GM18511 (cell line): ENCODE data around the gene TTC24.
"Not testable (repeated sequence)": the region's sequence is repeated elsewhere in the genome, so short reads cannot be mapped to it uniquely, and the experiment has no call there.

Source experiments
- ATAC-seq: cut with Tn5 transposase; IDR thresholded peaks from one replicate; pipeline ENCODE4 v1.9.1; 2021; ENCODE audit warnings: mild to moderate bottlenecking, moderate library complexity; ENCODE audit not compliant: unreplicated experiment

The TTC24 gene

DNA sequence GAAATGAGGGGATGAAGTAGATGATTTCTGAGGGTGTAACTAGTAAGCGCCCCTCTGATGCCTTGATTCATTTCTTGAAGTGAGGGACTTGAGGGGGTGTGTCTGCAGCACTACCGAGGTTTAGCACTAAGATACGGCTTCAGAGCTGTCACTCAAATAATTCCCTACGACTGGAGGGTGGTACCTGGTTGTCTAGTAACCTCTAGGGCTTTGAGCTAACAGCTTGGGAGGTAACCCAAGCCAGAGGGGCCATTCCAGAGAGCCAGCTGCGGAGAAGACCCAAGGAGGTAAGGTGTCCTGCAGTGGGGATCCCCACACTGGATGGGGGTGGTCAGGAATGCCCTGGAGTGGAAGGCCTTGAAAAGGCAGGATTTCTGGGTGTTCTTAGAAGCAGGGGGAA is at the start of gene TTC24:
Gene TTC24, plus strand, starts transcription at position 252 of the 400 bp plus-strand sequence. CDS start 1,642 bp downstream, outside the sequence.
- ATAC-seq, result no peak

DNA sequence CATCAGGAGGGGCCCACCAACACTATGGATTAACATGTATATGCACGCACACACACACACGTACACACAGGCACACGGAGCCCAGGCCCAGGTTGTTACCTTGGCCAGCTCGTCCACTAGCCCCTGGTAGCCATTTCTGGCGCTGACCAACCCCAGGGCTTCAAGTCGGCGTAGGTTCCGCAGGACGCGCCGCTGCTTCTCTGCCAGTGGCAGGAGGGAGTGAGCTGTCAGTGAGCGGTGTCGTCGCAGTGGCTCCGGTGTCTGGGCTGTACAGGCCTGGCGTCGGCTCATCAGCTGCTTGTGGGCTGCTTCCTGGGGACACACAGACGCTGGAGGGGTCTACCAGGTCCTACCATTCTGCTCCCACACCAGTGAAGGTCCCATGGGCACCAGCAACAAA is 49.5 kb upstream of the TTC24 start:
- no peak for ATAC-seq

DNA sequence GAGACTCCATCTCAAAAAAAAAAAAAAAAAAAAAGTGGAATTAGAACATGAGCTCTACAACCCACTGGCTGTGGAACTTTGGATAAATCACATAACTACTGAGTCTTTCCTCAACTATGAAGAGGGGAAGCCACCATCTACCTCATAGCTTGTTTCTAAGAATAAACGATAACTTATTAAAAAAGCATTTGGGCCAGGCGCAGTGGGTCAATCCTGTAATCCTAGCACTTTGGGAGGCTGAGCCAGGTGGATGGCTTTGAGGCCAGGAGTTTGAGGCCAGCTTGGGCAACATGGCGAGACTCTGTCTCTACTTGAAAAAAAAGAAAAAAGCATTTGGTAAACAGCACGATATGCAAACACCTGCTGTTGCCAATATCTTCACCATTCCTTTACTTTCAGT is 47.1 kb upstream of the TTC24 start:
- no peak for ATAC-seq

DNA sequence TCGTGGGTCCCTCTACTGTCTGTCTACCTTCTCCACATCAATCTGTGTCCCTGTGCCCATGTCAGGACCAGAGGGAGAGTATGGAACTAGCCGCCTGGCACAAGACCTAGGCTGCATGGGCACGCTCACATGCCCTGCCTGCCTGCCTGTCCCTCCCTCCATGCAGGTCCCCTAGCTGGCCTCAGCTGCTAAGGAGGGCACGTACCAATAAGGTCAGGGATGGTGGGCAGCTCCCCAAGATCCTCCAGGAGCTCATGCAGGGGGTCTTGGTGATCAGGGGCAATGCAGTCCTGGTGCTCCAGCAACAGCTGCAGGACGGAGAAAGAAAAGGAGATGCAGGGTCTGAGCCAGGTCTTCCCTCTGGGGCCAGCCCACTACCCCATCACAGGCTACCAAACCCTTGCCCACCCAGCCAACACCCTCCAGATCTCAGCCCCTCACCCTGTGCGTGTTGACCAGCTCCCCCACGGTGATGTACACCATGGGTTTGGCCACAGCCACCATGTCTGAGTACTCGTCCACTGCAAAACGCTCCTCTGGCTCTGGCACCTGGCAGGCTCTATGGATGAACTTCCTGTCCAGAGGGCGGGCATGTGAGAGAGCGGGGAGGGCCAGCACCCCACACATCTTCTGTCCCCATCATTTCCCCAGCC is 45.8 kb upstream of the TTC24 start:
- no peak for ATAC-seq

DNA sequence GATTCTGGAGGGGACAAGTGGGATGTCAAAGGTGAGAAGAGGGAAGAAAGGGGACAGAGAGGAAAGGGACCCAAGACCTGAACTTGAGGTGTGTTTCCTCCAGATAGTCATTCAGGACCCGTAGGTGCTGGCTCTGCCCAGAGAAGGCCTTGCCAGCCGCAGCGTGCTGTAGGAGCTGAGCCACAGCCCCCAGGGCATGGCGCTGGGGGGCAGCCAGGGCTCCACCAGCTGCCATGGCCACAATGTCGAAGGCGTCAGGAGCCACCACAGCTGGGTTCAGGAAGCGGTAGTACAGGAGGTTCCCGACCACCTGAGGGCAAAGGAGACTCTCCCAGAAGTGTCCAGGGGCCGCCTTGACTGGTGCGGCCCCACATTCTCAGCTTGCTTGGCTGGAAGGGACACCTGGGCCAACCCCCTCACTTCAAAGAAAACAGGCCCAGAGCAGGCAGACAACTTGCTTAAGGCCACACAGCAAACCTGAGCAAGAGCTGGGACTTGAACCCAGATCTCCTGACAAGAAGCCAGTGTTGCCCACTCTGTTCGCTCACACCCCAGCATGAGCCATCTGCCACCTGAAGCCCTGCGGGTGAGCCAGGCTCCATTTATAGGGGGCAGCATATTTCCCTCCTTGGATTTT is 45.0 kb upstream of the TTC24 start:
- ATAC-seq, result no peak

DNA sequence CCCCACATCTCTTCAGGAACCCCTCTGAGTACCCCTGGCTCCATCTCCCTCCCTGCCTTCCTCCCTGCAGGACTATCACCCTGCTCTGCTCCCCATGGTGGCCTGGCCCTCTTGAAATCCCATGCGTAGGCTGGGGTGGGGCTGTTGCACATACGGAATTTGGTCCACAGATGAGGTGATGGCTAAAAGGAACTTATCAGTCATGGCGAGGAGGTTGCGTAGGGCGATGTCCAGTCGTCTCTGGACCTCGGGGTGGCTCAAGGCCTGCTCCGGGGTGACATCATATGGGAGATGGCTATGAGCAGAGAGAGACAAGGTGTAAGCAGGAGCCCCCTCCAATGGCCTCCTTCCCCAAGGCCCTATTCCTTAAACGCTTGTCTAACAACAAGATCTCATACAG is 42.5 kb upstream of the TTC24 start:
- ATAC-seq, result no peak

DNA sequence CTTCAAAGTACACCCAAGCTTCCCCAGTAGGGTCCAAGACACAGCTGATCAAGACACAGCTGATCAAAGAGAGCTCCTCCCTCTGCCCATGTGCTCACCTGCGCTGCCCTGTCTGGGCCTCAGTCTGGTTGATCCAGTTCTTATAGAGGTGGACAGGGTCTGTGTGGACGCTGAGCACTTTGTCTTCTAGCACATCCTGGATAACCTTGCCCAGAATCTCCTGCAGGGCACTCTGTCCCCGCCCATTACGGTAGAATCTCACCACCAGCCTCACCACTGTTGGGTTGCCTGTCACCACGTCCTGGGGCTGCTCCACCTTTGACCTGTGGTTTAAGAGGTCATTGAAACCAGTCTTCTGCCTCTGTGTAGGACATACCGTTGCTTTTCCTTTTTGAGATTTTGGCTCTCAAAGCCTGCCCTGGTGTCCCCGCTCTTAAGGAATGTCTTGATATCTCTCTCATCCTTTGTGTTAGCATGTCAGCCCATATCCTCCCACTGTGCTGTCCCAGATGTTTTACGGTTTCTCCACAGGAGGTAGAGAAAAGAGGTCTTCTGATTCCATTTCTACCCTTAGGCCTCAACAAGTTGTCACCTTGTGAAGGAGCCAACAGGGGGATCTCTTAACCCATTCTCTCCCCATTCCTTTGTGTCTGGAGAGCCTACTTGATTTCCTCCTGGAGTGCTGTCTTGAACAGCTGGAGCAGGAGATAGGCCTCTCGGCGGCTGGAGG is 40.6 kb upstream of the TTC24 start:
- ATAC-seq, result no peak

DNA sequence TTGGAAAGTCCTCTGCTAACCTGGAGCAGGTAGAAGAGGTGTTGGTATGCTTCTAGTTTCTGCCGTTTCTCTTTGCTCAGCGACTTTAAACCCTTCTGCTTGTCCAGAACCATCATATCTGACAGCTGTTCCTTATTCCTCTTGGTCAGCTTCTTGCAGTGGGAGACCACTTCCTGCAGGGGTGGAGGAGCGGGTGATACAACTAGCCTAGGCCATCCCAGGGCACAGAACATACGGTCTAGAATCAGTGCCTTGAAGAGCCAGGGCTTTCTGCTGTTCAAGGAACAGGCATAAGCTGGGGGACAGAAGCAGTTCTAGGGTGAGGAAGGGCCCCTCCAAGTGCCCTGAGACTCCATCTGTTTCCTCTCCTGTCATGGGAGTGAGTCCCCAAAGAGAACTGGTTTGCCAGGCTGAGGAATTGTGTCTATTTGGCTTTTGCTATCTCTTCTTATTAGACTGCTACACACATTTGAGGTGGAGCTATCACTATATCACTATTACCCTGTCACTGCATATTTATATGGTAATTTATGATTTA is 39.6 kb upstream of the TTC24 start:
- no peak for ATAC-seq

DNA sequence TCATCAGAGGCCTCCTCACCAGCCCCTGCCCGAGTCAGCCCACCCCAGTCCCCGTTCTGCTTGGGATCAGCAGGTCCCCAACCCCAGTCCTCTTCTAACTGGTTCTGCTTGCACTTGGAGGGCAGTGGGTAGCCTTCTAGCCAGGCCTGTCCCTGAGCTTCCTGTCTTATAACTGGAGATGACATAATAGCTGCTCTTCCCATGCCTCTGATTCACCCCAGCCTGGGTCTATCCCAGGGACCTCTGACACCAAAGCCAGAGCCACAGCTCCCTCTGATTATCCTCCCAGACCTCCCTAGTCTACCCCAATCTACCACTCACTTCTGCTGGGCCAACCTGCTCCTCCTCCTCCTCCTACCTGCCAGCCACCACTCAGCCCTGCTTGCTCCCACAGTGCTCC is 38.6 kb upstream of the TTC24 start:
- no peak for ATAC-seq

DNA sequence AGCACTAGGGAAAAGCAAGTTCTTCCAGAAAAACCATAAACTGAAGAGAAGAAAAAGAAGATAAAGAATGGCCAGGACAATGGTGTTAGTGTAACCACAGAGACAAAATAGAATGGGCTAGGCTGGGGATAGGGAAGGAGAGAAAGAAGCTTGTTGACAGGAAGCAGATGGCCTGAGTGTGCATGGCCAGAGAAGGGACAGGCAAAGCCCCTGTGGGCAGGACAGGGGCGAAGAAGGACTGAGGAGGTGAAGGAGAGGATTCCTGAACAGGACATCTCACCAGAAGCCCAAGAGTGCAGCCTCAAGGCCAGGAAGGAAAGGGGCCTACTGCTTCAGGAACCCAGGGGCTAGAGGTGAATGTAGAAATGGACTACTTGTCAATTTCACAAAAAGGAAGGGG is 36.5 kb upstream of the TTC24 start:
- no peak for ATAC-seq

DNA sequence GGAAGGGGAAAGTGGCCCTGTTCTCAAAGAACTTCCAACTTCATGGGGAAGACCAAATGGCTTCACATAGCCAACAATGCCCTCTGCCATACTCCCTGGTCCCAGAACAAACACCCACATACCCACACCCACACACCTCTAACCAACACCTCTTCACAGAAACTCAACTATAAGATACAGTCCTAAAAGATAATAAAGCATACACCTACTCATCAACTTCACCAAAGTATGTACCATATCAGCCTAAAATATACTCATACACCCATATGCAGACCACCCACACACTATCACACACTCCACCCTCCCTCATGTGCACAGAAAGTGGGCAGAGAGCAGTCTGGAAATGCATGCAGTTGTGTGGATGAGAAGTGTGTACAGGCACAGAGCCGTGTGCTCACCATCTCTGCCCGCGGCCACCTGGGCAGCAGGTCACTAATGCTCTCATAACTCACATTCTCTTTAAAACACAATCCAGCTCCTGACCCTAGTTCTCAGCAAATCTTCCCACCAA is 34.9 kb upstream of the TTC24 start:
- ATAC-seq, result no peak

DNA sequence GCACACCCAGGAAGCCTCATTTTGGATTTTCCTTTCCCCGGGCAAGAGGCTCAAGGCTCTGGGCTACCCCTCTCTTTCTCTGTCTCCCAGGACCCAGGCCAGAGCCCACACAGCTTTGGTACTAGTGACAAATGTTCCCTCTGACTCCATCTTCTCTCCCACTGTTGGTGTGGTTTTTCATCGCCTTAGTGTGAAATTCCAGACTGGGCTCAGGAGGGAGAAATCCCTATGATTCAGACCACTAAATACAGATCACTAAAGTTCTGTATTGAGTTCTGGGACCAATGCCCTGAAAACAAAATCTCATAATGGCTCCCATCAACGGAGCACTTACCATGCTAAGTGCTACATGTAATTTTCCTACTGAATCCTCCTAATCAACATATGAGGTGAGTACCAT is 33.3 kb upstream of the TTC24 start:
- ATAC-seq, result no peak

DNA sequence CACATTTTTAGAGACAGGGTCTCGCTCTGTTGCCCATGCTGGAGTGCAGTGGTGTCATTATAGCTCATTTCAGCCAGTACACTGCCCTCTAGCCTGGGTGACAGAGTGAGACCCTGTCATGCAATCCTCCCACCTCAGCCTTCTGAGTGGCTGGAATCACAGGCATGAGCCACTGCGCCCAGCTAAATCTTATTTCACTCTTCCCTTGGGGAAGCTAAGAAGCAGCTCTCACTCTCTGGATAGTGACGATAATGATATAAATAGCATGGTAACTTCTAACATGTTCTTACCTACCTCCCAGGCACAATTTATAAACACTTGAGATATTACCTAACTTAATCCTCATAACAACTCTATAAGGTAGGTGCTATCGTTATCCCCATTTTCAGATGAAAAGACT is 32.1 kb upstream of the TTC24 start:
- ATAC-seq, result no peak

DNA sequence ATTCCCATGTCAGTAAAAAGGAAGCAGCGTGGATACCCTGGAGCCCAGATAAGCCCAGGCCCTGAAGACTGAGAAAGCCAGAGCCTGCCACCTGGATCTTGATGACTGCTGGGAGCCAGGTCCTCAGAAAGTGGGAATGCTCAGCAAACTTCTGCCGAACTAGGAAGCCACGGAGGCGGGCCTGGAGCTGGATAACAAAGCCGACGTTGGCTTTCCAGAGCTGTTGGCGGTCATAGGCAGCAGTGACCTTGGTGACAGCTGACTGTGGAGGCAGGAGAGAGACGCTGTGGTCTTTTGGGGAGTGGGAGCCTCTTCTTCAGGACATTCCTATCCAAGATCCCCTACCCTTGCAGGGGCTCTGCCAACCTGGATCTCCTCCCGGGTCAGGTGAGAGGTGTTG is 31.5 kb upstream of the TTC24 start:
- no peak for ATAC-seq

DNA sequence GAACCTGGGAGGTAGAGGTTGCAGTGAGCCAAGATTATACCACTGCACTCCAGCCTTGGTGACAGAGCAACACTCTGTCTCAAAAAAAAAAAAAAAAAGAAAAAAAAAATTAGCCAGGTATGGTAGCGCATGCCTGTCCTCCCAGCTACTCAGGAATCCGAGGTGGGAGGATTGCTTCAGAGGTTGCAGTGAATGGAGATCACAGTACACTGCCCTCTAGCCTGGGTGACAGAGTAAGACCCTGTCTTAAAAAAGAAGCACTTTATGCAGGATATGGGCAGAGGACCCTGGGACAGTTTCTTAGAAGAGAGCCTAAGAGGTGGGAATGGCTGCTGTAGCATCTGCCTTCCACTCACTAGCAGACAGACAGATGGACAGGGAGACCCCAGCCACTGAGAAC is 30.1 kb upstream of the TTC24 start:
- no peak for ATAC-seq

DNA sequence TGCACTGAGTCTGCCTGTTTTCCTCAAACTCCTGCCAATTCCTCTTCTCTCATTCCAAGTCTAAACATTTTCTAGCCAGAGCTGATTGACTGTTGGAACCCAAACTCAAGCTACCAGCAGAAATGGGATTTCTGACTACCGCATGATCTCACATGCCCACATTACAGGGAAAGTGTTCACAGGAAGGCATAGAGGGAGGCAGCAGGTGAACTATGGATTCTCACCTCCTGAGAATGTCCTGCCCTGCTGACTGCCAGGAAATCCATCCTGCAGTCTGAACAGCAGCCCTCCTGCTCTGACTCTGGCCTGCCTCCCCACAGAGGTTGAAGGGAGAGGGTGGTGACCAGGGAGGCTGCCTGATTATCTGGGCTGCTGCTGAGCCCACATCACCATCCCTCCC is 29.7 kb upstream of the TTC24 start:
- ATAC-seq, result no peak

DNA sequence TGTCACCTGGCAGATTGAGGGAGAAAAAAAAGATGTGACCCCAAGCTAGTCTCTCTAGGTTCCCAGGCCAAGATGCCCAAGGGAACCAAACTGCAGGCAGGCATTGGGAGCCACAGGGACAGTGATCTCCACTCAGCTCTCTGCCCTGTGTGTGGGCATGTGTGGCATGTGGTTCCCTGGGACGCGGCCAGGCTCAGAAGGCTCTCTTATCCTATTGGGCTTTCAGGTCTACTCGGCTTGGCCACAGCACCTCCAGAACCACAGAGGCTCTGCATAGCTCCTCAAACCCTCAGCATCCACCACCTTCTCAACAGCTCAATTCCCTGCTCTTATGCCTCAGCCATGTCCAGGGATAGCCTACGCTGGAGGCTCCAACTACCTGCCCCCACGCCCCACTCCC is 29.2 kb upstream of the TTC24 start:
- ATAC-seq, result no peak

DNA sequence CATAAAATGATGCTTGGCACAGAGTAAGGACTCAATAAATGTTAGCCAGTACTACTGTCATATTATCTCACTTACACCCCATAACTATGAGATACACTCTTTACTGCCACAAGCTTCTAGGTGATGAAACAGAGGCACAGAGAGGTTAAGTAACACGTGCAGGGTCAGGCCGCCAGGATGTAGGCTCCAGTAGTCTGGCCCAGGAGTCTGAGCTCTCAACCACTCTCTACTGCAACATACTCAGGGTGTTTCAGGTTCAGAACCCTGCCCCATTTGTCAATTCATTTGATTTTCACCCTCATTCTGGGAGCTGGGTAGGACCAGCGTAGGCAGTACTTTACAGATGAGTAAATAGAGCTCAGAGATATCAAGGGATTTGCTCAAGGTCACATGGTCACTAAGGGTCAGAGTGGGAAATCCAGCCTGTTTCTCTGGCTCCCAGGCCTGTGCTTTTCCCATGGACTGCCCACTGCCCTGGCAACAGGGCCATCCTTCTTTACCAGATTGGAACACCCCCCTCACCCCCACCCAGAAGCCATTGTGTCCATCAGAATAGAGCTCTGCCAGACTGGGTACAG is 28.4 kb upstream of the TTC24 start:
- ATAC-seq, result no peak

DNA sequence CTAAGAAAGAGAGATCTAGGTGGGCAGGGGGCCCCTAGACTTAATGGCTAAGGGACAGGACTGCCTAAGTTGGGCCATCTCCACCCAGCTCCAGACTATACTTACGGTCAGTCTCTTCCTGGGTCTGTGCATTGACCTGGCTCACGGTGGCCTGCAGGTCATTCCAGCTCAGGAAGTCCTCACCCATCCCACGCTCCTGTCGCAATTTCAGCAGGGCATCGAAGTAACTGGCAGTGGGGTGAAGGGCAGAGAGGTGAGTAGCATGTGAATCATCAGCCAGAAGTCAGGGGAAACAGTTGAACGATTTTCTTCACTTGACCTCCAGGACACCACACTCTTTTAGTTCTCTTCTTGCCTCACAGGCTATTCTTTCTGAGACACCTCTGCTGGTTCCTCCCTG is 27.7 kb upstream of the TTC24 start:
- no peak for ATAC-seq

DNA sequence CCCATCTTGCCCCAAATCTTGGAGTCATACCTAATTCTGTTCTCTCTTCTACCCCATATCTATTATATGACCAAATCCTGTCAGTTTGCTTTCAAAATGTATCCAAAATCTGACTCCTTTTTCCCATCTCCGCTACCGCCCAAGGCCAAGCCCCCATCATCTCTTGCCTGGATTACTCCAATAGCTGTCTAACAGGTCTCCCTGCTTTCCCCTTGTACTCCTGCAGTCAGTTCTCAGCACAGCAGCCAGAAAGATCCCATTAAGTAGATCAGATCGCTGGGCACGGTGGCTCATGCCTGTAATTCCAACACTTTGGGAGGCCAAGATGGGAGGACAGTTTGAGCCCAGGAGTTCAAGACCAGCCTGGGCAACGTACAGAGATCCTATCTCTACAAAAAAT is 27.0 kb upstream of the TTC24 start:
- no peak for ATAC-seq

DNA sequence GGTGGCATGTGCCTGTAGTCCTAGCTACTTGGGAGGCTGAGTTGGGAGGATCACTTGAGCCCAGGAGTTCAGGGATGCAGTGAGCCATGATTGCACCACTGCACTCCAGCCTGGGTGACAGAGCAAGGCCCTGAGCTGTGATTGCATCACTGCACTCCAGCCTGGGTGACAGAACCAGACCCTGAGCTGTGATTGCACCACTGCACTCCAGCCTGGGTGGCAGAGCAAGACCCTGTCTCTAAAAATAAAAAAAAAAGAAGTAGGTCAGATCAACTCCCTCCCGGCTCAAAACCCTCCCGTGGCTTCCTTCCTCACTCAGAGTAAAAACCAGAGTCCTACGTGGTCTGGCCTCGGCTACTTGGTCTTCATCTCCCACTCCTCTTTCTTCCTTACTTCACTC is 26.6 kb upstream of the TTC24 start:
- not testable (repeated sequence) for ATAC-seq
